OCI-LY3 (cell line): Measurements from ENCODE around the gene OTOG.

Source experiments
- EZH2phosphoT487 ChIP-seq: fragments of 200-600 bp; shearing (Covaris generic); IDR thresholded peaks from 2 replicates; pipeline ENCODE4 v1.6.1; 2018; ENCODE audit warnings: antibody characterized with exemption, mixed run types, low read depth
- TF ChIP-seq, protein P1 (sequence below): fragments of 200-600, 300-600 bp; sonication (generic); IDR thresholded peaks from 2 replicates; pipeline ENCODE4 v1.5.1; 2014; ENCODE audit warnings: antibody characterized with exemption, low read length, low read depth

- TF ChIP-seq, protein P1, sequence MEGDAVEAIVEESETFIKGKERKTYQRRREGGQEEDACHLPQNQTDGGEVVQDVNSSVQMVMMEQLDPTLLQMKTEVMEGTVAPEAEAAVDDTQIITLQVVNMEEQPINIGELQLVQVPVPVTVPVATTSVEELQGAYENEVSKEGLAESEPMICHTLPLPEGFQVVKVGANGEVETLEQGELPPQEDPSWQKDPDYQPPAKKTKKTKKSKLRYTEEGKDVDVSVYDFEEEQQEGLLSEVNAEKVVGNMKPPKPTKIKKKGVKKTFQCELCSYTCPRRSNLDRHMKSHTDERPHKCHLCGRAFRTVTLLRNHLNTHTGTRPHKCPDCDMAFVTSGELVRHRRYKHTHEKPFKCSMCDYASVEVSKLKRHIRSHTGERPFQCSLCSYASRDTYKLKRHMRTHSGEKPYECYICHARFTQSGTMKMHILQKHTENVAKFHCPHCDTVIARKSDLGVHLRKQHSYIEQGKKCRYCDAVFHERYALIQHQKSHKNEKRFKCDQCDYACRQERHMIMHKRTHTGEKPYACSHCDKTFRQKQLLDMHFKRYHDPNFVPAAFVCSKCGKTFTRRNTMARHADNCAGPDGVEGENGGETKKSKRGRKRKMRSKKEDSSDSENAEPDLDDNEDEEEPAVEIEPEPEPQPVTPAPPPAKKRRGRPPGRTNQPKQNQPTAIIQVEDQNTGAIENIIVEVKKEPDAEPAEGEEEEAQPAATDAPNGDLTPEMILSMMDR = no peak
- TF ChIP-seq EZH2phosphoT487 = no peak
These were observed 147.5 kb downstream of the OTOG start for GRCh38 chr11:17694494-17695110.
